Stimulated activated CD8-positive, alpha-beta memory T cell treated with anti-CD3 and anti-CD28 coated beads, Interleukin-4, amount 100 ng/mL, for 4 hours (primary cell): ENCODE data around the gene MME.

Experiments used
- DNase-seq, 2 donors: peaks; one replicate each; pipeline ENCODE4 v3.0.0-alpha.2; 2020; ENCODE audit warnings: low read depth in 2 of 2, low spot score in 1 of 2

The MME gene

GRCh38 chr3:155079746-155080487 is at the start of gene MME:
TSS of gene MME (plus strand) at chr3:155080319. CDS start at chr3:155084168, 3,849 bp downstream.
- DNase-seq, result no peak

GRCh38 chr3:155031186-155031585 is 48.9 kb upstream of the MME start:
- DNase-seq, result no peak

DNA sequence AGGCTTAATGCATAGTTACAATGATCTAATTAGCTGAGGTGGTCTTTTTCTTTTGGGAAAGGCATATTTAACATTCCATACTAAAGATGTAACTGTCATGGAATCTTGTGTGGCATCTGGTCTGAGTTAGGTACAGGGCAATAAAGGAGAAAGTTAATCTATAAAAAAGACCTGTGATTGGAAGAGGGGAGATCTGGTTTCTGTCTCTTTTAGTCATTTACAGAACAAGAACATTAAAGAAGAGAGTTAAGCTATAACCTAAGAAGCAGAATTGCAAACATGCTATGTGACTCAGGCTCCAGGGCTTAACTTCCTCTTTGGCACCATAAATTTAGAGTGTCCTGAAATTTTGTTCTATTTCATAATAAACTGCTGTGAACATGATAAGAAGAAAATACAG is 47.2 kb upstream of the MME start:
- no peak for DNase-seq

DNA sequence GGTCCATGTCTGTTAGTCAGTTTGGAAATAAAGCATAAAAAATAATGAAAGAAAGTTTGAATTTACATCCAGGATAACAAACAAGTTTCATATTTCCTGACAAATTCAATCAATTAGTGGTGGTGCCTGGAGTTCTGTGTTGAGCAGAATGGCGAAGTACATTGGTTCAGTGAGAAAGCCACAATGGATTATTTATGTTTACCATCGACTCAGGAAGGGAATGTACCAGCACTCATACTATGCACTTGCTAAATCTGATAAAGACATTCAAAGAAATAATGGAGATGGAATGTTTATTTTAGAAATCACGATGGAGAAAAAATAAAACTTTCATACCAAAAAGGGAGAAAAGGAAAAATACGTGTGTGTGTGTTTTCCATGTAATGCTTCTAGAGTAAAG is 45.3 kb upstream of the MME start:
- no peak for DNase-seq

DNA sequence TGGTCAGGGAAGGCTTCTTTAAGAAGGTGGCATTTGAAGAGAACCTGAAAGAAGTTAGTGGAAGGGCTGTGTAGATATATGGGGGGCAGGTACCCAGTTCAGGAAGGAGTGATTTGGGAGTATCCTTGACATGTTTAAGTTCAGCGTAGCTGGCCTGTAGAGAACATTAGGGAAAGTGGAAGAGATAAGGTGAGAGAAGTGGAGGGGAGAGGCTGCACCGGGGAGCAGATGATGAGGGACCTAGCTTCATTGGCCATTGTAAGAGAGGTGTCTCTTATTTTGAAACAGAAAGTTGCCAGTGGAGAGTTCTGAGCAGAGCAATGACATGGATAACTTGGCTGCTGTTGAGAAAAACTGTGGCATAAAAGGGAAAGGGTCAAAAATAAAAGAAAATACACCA is 44.6 kb upstream of the MME start:
- DNase-seq, result no peak

DNA sequence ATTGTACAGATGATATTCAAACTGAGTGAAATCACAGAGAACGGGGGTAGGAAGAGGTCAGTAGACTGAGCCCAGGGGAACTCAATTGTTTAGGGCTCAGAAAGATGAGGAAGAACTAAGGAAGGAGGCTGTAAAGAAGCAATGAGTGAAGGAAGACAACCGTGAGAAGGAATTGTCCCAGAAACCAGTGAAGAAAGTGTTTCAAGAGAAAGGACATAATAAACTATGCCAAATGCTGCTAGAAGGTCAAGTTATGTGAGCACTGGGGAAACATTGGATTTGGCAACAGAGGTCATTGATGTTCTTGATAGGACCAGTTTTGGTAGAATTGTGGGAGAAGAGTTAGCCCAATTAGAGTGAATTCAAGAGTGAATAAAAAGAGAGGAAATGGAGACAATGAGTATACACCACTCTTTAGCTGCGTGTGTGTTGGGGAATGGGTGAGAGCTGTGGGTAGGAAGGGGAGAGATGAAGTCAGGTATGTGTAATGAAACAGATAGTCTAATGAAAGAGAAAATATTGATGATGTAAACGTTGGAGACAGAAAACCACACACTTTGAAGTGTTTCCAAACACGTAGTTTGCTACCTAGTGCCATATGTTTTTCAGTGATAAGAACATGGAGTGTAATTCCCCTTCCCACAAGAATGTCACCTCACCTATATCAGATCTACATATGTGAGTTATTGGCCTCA is 42.5 kb upstream of the MME start:
- DNase-seq, result no peak

DNA sequence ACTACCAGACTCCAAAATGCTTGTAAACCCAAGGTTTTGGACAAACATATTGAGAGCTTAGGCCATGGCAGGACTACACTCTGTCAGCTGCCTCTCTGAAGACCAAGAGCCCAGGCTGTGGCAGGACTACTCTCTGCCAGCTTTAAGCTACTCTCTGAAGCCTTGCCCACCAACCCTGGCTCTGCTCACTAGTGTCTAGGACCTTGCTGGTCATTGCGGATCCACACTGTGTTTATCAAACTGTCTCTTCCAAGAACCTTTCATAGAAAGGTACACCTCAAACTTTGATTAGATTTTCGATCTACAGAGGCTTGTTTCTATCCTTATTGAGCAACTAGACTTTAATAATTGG is 41.9 kb upstream of the MME start:
- no peak for DNase-seq

- no peak for DNase-seq
These were observed 33.2 kb upstream of the MME start for GRCh38 chr3:155046935-155047334.

GRCh38 chr3:155047672-155048071 is 32.4 kb upstream of the MME start:
- no peak for DNase-seq

DNA sequence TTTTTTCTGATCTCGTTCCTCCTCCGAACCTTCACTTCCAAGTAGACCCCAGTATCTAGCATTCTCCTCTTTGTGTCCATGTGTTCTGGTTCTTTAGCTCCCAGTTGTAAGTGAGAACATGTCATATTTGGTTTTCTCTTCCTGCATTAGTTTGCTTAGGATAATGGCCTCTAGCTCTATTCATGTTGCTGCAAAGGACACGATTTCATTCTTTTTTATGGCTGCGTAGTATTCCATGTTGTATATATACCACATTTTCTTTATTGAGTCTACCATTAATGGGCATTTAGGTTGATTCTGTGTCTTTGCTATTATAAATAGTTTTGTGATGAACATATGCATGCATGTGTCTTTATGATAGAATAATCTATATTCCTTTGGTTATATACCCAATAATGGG is 30.2 kb upstream of the MME start:
- DNase-seq, result no peak

- no peak for DNase-seq
These were observed 27.6 kb upstream of the MME start for GRCh38 chr3:155052470-155052869.

- DNase-seq, result no peak
These were observed 26.4 kb upstream of the MME start for GRCh38 chr3:155053756-155054155.

DNA sequence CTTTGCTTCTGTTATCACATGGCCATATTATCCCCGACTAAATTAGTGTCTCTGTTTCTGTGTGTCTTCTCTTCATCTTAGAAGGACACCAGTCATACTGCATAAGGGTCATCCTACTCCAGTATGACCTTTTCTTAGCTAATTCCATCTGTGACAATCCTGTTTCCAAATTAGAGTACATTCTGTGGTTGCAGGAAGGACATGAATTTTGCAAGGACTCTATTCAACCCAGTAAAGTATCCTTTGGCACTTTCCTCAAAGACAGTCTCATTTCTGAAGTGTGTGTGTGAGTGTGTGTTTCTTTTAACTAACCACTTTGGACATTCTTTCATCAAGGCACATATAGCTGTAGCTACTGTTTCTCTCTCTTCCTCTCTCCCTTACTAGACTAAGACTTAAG is 15.2 kb upstream of the MME start:
- DNase-seq, result no peak

- no peak for DNase-seq
These were observed 14.6 kb upstream of the MME start for GRCh38 chr3:155065537-155065936.

GRCh38 chr3:155069729-155070128 is 10.4 kb upstream of the MME start:
- no peak for DNase-seq

DNA sequence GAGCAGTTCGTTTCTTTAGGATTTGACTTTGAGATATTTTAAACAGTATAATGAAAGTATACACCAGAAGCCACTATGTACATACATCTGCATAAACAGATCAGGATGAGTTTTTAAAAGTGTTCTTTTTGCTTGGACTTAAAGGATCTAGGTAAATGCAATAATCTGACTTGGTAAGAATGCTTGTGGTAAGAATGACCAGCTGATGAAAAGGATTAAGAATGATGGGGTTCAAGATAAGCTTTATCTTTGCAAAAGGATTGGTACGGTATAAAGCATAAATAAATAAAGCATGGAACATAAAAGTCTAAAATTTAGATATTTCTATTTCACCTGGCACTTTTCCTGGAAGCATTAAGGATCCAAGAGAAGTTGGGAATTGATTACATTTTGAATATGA is 9.8 kb upstream of the MME start:
- DNase-seq, result no peak

GRCh38 chr3:155070932-155071387 is 9.2 kb upstream of the MME start:
- no peak for DNase-seq

DNA sequence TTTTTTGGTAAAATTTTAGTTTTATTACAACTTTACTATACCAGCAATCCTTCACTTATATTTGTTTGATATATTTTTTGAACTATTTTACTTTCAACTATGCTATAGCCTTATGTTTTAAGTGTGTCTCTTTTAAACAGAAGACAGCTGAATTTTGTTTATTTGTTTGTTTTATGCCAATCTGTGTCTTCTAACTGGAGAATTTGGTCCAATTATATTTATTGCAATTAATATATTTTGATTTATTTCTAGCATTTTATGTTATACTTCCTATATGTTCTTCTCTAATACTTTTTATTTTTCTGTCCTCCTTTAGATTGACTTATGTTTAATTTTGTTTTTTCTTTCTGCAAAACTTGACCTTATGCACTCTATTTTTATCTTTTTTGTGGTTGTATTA is 4.9 kb upstream of the MME start:
- no peak for DNase-seq

DNA sequence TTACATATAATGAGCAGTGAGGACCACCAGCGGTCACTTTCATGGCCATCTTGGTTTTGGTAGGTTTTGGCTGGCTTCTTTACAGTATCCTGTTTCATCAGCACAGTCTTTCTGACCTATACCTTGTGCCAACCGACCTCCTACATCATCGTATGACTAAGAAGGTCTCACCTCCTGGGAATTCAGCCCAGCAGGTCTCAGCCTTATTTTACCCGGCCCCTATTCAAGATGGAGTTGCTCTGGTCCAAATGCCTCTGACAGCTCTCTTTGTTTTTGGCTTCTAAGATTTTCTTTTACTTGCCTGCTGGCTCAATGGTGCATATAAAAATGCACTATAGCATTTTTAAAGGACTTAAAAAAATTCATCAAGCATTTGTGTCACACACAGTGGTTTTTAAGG is 3.2 kb upstream of the MME start:
- no peak for DNase-seq

GRCh38 chr3:155078711-155079467 is 1.2 kb upstream of the MME start:
- DNase-seq, result no peak

GRCh38 chr3:155079468-155079745 is 712 bp upstream of the MME start:
- DNase-seq, result no peak

DNA sequence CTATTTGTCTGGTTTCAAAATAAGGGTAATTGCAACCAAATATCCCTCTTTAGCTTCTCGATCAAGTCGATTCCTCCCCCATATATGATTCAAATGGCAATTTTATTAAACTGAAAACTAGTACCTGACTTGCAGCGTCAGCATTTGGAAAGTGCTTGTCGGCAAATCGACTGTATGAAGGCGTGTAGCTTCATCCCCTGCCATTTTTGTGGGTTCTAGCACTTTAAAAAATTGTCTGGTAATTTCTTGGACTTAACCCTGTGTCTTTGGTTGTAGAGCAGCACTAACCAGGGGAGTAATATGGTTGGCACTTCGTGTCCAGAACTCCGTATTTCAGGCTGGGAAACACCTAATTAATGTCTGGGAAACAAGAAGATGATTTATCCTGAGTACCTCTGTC is 573 bp downstream of the MME start:
- no peak for DNase-seq
